Liver (tissue), 3 donors: Measurements from ENCODE around the gene FREM3.

ENCODE experiments used
- CTCF ChIP-seq: fragments of 150-350 bp; IDR thresholded peaks from 2 replicates; pipeline ENCODE4 v1.5.1; 2017; ENCODE audit warnings: improper control_type of control experiment, low read depth, low read length; ENCODE audit not compliant: missing input control
- SP1 ChIP-seq: IDR thresholded peaks from 2 replicates; pipeline ENCODE4 v1.6.1; 2018; ENCODE audit warnings: antibody characterized with exemption, mild to moderate bottlenecking
- donor health status: healthy.
- donor health status: healthy.

DNA sequence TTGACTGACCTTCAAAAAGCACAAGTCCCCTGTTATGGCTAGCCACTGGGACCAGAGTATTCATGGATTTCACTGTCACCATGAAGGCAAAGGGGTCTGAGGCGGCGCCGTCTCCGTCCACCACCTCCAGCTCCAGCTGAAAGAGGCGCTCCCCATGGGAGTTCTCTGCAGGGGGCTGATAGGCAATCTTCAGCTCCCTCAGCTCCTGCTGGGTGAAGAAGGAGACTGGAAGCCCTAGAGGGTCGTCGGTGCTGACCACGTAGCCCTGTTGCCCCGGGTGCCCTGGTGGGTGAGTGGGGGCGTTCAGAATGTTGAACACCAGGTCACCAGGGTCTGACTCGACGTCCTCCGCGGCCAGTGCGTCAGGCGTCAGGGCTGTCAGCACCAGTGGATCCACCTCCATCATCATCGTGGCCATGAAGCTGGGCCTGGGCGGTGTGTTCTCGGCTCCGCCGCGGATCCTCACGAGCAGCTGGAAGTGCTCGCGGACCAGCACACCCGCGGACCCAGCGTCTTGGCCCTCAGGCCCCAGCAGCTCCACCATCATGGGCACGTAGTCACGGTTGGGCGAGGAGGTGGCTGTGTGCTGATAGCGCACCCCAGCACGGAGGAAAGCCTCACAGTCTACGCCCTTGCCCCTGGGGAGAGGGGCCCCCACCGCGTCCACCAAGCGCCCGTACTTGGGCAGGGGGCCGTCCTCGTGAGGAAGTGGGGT lies 987 bp downstream of the FREM3 start:
- TF ChIP-seq SP1 (no peak), CTCF (no peak)
